IMR-90 (cell line): ENCODE results near the gene PHF21A. TPM values are rescaled to one million over a fixed set of nuclear protein-coding genes. Genes with fewer than 3 reads are reported as not detected.

Experiments
- ATAC-seq: fragments of 200-7000 bp; cut with Tn5 transposase; 2 replicates; pipeline ENCODE4 v1.9.1; 2020; ENCODE audit warnings: low read depth, mild to moderate bottlenecking, moderate library complexity
- BruUV-seq: library from RNA; stranded (reverse); fragments of 400-500 nt; replicated peaks from 2 replicates; lab custom pipeline; 2021; lab: Mats Ljungman, UMichigan
- CTCF ChIA-PET: fragments of 300-600 bp; formaldehyde crosslinking; extraction: SDS; loops from one replicate; lab custom pipeline; 2021; ENCODE audit warnings: antibody characterized with exemption; lab: Yijun Ruan, JAX
- POLR2A ChIA-PET: fragments of 300-600 bp; sonication (Branson Sonifier 250); formaldehyde crosslinking; loops from one replicate; lab custom pipeline; 2022; ENCODE audit warnings: antibody characterized with exemption; ENCODE audit not compliant: unreplicated experiment; lab: Charles Lee
- DNase-seq: peaks from one replicate; pipeline ENCODE4 v3.0.0; 2013
- H2AFZ ChIP-seq: replicated peaks from 2 replicates; pipeline ENCODE3; 2013; ENCODE audit warnings: low read length, mild to moderate bottlenecking; ENCODE audit not compliant: poor library complexity
- H2AK5ac ChIP-seq: 2 replicates; pipeline ENCODE4 v1.6.1; 2013; ENCODE audit warnings: low read depth, low read length, inconsistent platforms
- H2AK9ac ChIP-seq: replicated peaks from 2 replicates; pipeline ENCODE3; 2013; ENCODE audit warnings: mild to moderate bottlenecking, low read depth, low read length, moderate library complexity; ENCODE audit not compliant: poor library complexity
- H2BK120ac ChIP-seq: 2 replicates; pipeline ENCODE4 v1.6.1; 2013; ENCODE audit warnings: low read depth, low read length, inconsistent platforms
- H2BK15ac ChIP-seq: 3 replicates; pipeline ENCODE4 v1.6.1; 2013; ENCODE audit warnings: low read depth, low read length, inconsistent platforms
- H2BK20ac ChIP-seq: 2 replicates; pipeline ENCODE4 v1.6.1; 2013; ENCODE audit warnings: low read depth, mild to moderate bottlenecking, inconsistent platforms, low read length, moderate library complexity
- H2BK5ac ChIP-seq: 2 replicates; pipeline ENCODE4 v1.6.1; 2013; ENCODE audit warnings: mild to moderate bottlenecking, low read depth, low read length, inconsistent platforms; ENCODE audit not compliant: poor library complexity, severe bottlenecking
- H3K14ac ChIP-seq: replicated peaks from 2 replicates; pipeline ENCODE4 v1.6.1; 2013; ENCODE audit warnings: low read depth, low read length, inconsistent platforms
- H3K18ac ChIP-seq: 2 replicates; pipeline ENCODE4 v1.6.1; 2013; ENCODE audit warnings: low read depth, low read length, control low read depth
- H3K23ac ChIP-seq: 2 replicates; pipeline ENCODE4 v1.6.1; 2013; ENCODE audit warnings: low read depth, low read length, inconsistent platforms
- H3K27ac ChIP-seq: 2 replicates; pipeline ENCODE4 v1.5.1; 2013; ENCODE audit warnings: mild to moderate bottlenecking, control low read depth, low read length; ENCODE audit not compliant: insufficient read depth
- H3K27me3 ChIP-seq: 2 replicates; pipeline ENCODE4 v1.6.1; 2013; ENCODE audit warnings: low read length; ENCODE audit not compliant: control insufficient read depth, insufficient read depth
- H3K36me3 ChIP-seq: 2 replicates; pipeline ENCODE4 v1.6.1; 2013; ENCODE audit warnings: low read length, mixed read lengths; ENCODE audit not compliant: control insufficient read depth, insufficient read depth
- H3K4ac ChIP-seq: 2 replicates; pipeline ENCODE4 v1.6.1; 2013; ENCODE audit warnings: low read depth, low read length, inconsistent platforms
- H3K4me1 ChIP-seq: 2 replicates; pipeline ENCODE4 v1.6.1; 2013; ENCODE audit warnings: low read length, mixed read lengths; ENCODE audit not compliant: control insufficient read depth, insufficient read depth
- H3K4me2 ChIP-seq: 2 replicates; pipeline ENCODE4 v1.6.1; 2013; ENCODE audit warnings: low read depth, mild to moderate bottlenecking, control low read depth, low read length, moderate library complexity
- H3K4me3 ChIP-seq: 2 replicates; pipeline ENCODE4 v1.5.1; 2013; ENCODE audit warnings: low read depth, mild to moderate bottlenecking, control low read depth, low read length, moderate library complexity; ENCODE audit not compliant: insufficient read depth
- H3K56ac ChIP-seq: 2 replicates; pipeline ENCODE4 v1.6.1; 2013; ENCODE audit warnings: low read length, inconsistent platforms; ENCODE audit not compliant: insufficient read depth; ENCODE audit errors: extremely low read depth
- H3K79me1 ChIP-seq, 2 experiments: 2 replicates each; pipeline ENCODE4 v1.6.1; 2013; ENCODE audit warnings: low read length in 2 of 2, inconsistent platforms in 1 of 2, low read depth in 1 of 2
- H3K9ac ChIP-seq: 2 replicates; pipeline ENCODE4 v1.6.1; 2013; ENCODE audit warnings: low read depth, low read length, control low read depth
- H3K9me1 ChIP-seq: 2 replicates; pipeline ENCODE4 v1.6.1; 2013; ENCODE audit warnings: low read length, inconsistent platforms; ENCODE audit not compliant: insufficient read depth
- H3K9me3 ChIP-seq: 2 replicates; pipeline ENCODE4 v1.6.1; 2013; ENCODE audit warnings: low read length; ENCODE audit not compliant: control insufficient read depth, insufficient read depth
- H4K20me1 ChIP-seq: 2 replicates; pipeline ENCODE4 v1.6.1; 2013; ENCODE audit warnings: low read length, inconsistent platforms; ENCODE audit not compliant: insufficient read depth
- H4K5ac ChIP-seq: 2 replicates; pipeline ENCODE4 v1.6.1; 2013; ENCODE audit warnings: mild to moderate bottlenecking, low read depth, low read length, control low read depth
- H4K8ac ChIP-seq, 2 experiments: 2 replicates each; pipeline ENCODE4 v1.6.1; 2013; ENCODE audit warnings: low read depth in 2 of 2, low read length in 2 of 2, control low read depth in 1 of 2, inconsistent platforms in 1 of 2
- H4K91ac ChIP-seq: 2 replicates; pipeline ENCODE4 v1.6.1; 2013; ENCODE audit warnings: low read depth, low read length, inconsistent platforms; ENCODE audit not compliant: insufficient read depth
- BHLHE40 ChIP-seq: fragments of 150-350 bp; IDR thresholded peaks from 2 replicates; pipeline ENCODE4 v1.6.1; 2016; ENCODE audit warnings: mild to moderate bottlenecking, low read depth, low read length
- CEBPB ChIP-seq: IDR thresholded peaks from 2 replicates; pipeline ENCODE4 v1.6.1; 2012; ENCODE audit warnings: low read depth, low read length, improper control_type of control experiment
- CHD1 ChIP-seq: IDR thresholded peaks from 2 replicates; pipeline ENCODE4 v1.6.1; 2012; ENCODE audit warnings: low read depth, low read length, improper control_type of control experiment
- FOS ChIP-seq: fragments of 150-350 bp; IDR thresholded peaks from 2 replicates; pipeline ENCODE4 v1.6.1; 2016; ENCODE audit warnings: low read depth, low read length
- MAZ ChIP-seq: IDR thresholded peaks from 2 replicates; pipeline ENCODE4 v1.6.1; 2012; ENCODE audit warnings: low read depth, mild to moderate bottlenecking, low read length, improper control_type of control experiment, moderate library complexity, borderline replicate concordance
- MXI1 ChIP-seq: IDR thresholded peaks from 2 replicates; pipeline ENCODE4 v1.6.1; 2012; ENCODE audit warnings: low read depth, mild to moderate bottlenecking, low read length, moderate library complexity, borderline replicate concordance
- POLR2A ChIP-seq: IDR thresholded peaks from 2 replicates; pipeline ENCODE4 v1.6.1; 2012; ENCODE audit warnings: mild to moderate bottlenecking, low read depth, low read length
- RCOR1 ChIP-seq: IDR thresholded peaks from 2 replicates; pipeline ENCODE4 v1.6.1; 2012; ENCODE audit warnings: mild to moderate bottlenecking, low read length, improper control_type of control experiment; ENCODE audit not compliant: insufficient replicate concordance
- RFX5 ChIP-seq: IDR thresholded peaks from 2 replicates; pipeline ENCODE4 v1.8.0; 2012; ENCODE audit warnings: low read depth, mild to moderate bottlenecking, low read length, moderate library complexity
- SMC3 ChIP-seq: fragments of 150-350 bp; IDR thresholded peaks from 2 replicates; pipeline ENCODE4 v1.6.1; 2016; ENCODE audit warnings: low read depth, mild to moderate bottlenecking, antibody characterized with exemption, low read length, moderate library complexity
- WGBS, 2 experiments: methylation state at CpG; one replicate each; pipeline versions ENCODE4 v1.1.5 to v1.1.7; 2013; ENCODE audit warnings: missing lambda C conversion rate in 2 of 2; ENCODE audit not compliant: insufficient read length in 1 of 2; ENCODE audit errors: extremely low coverage in 2 of 2; 5-methylcytosine and 5-hydroxymethylcytosine counted together
- dilution Hi-C: fragments of 300-500 bp; cut with HindIII; formaldehyde crosslinking; loops from one replicate; pipeline ENCODE4 v1.14.3; 2018; ENCODE audit warnings: low sequenced_read_pairs; ENCODE audit not compliant: unreplicated experiment
- in situ Hi-C: fragments of 300-500 bp; cut with MboI; formaldehyde crosslinking; loops from 3 replicates; pipeline ENCODE4 v1.14.3; 2019; ENCODE audit warnings: low sequenced_read_pairs, inconsistent platforms, mixed read lengths
- intact Hi-C: fragments of 100-400 bp; cut with micrococcal nuclease; formaldehyde crosslinking; loops from 2 replicates; pipeline ENCODE4 v1.10.0; 2022
- polyA plus RNA-seq, 3 experiments: library from polyadenylated mRNA; depleted of rRNA; stranded (reverse); fragments of >200 nt; gene quantifications; 2 replicates each; pipeline ENCODE4 v1.2.3, GENCODE V29; 2012; ENCODE audit warnings: low replicate concordance in 1 of 3
- total RNA-seq: library from RNA; depleted of rRNA; stranded (reverse); fragments of >200 nt; gene quantifications from 2 replicates; pipeline ENCODE4 v1.2.3, GENCODE V29; 2012
- TF ChIP-seq, protein P1 (sequence below): fragments of 150-350 bp; IDR thresholded peaks from 2 replicates; pipeline ENCODE4 v1.6.1; 2017; ENCODE audit warnings: mild to moderate bottlenecking, antibody characterized with exemption, low read length, low read depth
- TF ChIP-seq, protein P2 (sequence below): conservative IDR thresholded peaks from 2 replicates; pipeline ENCODE4 v1.5.1; 2012; ENCODE audit warnings: mild to moderate bottlenecking, low read depth, low read length, improper control_type of control experiment

PHF21A gene
- total and polyA plus RNA-seq, 2 of the 4 experiments (the other 2 are of a cell fraction), result 9.0 to 20.6 TPM

DNA sequence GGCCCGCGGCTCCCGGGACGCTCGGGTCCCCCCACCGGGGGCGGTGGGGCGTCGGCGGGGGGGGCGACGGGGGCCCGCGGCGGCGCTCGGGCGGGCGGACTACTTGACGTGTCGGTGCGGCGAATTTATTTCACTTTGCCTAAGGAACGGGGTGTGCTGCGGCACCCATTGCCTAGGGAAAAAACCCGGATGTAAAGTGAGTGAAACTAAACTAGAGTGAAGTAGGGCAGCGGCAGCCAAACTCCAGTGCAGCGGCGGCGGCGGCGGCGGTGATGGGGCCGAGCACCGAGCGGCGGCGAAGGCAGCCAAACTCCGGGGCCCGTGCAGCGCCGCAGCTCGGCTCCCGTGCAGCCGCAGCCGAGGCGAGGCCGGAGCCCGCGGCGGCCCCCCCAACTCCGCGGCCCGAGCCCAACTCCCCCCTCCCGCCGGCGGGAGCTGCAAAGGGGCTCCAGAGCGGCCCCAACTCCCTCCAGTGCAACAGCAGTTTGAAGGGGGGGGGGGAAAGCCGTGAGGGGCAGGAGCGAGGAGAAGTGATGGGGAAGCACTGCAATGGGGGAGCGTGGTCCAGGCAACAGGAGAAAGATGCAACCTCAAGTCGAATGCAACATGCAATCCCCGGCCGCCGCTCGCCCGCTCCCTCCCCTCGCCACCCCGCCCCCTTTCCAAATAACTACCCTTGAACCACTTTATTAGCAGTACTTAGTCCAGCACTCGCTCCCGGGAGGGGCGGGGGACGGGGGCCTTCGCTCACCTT, 647 bp upstream of the PHF21A start:
- Histone ChIP-seq H2AFZ (peak overlapping the region; percentile 96), H4K8ac (peak overlapping the region in 1 of 2 experiments; percentile 45; a peak in 1 of 4 replicates), H3K56ac (peak overlapping the region; percentile 38; the same call in 1 of the 2 replicates), H3K18ac (no peak overlapping the region; the same call in 1 of the 2 replicates), H3K23ac (0 out of 2 replicates have a peak overlapping the region, but pooled peaks have one; percentile 8), H2AK9ac (peak overlapping the region; percentile 78), H4K91ac (no peak overlapping the region), H3K9me1 (0 out of 2 replicates have a peak, but pooled peaks cover 2% of the 10 kb centered on the region), H3K4me1 (no peaks in the 10 kb centered on the region), H2BK5ac (peak overlapping the region; percentile 4), H3K14ac (peak overlapping the region; percentile 2; the same call in 1 of the 2 replicates), H2AK5ac (no peak overlapping the region), H3K4me2 (peak overlapping the region; percentile 94), H3K79me1 (peaks cover 0 to 17% of the 10 kb centered on the region in 2 experiments; a peak in 2 of 4 replicates), H3K4me3 (peak overlapping the region; percentile 68), H4K5ac (no peak overlapping the region), H3K27me3 (no peaks in the 10 kb centered on the region), H3K9me3 (no peaks in the 10 kb centered on the region), H2BK15ac (no peak overlapping the region), H4K20me1 (peaks cover 15% of the 10 kb centered on the region; the same call in 1 of the 2 replicates), H3K36me3 (no peaks in the 10 kb centered on the region), H2BK120ac (0 out of 2 replicates have a peak overlapping the region, but pooled peaks have one; percentile 28), H3K4ac (peak overlapping the region; percentile 41; the same call in 1 of the 2 replicates), H3K9ac (peak overlapping the region; percentile 89), H2BK20ac (no peak overlapping the region), H3K27ac (peak overlapping the region; percentile 79)
- dilution Hi-C loops, result no loop called here
- ChIA-PET CTCF (no interaction called here), POLR2A (interaction anchor here (0.6 kb wide), 2 partner anchors 86 to 122 kb away, joined by 6 to 7 read pairs; no protein-coding TSS in a partner anchor)
- DNase-seq (peak; percentile 95), ATAC-seq (peak; percentile 62)
- 0% methylated on average over 9 of the region's 74 CpGs; no CpG with 5 or more reads in 1 of the 2 experiments for WGBS, 2 experiments
- in situ Hi-C loops, result loop anchor here (25.0 kb wide), 1 partner anchor 190 kb away; no protein-coding TSS in a partner anchor
- BruUV-seq, result no TSS peak
- TF ChIP-seq MXI1 (no peak), CHD1 (no peak), POLR2A (no peak), RFX5 (no peak), CEBPB (no peak), BHLHE40 (0 out of 2 replicates have a peak, but pooled peaks have one; percentile 7), FOS (no peak), RCOR1 (peak; percentile 100), SMC3 (no peak), MAZ (peak; percentile 44; the same call in 1 of the 2 replicates)
- TF ChIP-seq, protein P1, sequence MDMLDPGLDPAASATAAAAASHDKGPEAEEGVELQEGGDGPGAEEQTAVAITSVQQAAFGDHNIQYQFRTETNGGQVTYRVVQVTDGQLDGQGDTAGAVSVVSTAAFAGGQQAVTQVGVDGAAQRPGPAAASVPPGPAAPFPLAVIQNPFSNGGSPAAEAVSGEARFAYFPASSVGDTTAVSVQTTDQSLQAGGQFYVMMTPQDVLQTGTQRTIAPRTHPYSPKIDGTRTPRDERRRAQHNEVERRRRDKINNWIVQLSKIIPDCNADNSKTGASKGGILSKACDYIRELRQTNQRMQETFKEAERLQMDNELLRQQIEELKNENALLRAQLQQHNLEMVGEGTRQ, result no peak
- TF ChIP-seq, protein P2, sequence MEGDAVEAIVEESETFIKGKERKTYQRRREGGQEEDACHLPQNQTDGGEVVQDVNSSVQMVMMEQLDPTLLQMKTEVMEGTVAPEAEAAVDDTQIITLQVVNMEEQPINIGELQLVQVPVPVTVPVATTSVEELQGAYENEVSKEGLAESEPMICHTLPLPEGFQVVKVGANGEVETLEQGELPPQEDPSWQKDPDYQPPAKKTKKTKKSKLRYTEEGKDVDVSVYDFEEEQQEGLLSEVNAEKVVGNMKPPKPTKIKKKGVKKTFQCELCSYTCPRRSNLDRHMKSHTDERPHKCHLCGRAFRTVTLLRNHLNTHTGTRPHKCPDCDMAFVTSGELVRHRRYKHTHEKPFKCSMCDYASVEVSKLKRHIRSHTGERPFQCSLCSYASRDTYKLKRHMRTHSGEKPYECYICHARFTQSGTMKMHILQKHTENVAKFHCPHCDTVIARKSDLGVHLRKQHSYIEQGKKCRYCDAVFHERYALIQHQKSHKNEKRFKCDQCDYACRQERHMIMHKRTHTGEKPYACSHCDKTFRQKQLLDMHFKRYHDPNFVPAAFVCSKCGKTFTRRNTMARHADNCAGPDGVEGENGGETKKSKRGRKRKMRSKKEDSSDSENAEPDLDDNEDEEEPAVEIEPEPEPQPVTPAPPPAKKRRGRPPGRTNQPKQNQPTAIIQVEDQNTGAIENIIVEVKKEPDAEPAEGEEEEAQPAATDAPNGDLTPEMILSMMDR, result no peak
- intact Hi-C loops, result loop anchor here (2.0 to 5.0 kb wide), 2 partner anchors 117 to 185 kb away; no protein-coding TSS in a partner anchor
